Measurements from ENCODE around the gene DUS3L.
"Not testable (repeated sequence)": the region's sequence is repeated elsewhere in the genome, so short reads cannot be mapped to it uniquely, and the experiment has no call there.

DUS3L gene

GRCh38 chr19:5782945-5783919 lies 7.7 kb downstream of the DUS3L start:
- H3K36me3 Mint-ChIP-seq (ENCODE audit: low read depth): peaks cover 56% of the 10 kb centered on the region
- no peaks in the 10 kb centered on the region for H3K9me3 Mint-ChIP-seq
- H3K27me3 Mint-ChIP-seq: no peaks in the 10 kb centered on the region
- H3K4me1 Mint-ChIP-seq (ENCODE audit: low read depth): peaks cover 8% of the 10 kb centered on the region
- intact Hi-C loops (cut with micrococcal nuclease): no loop called here
- no peak overlapping the region for H3K27ac Mint-ChIP-seq
- no peak overlapping the region for H3K4me3 Mint-ChIP-seq

- intact Hi-C loops (cut with micrococcal nuclease): no loop called here
- no peaks in the 10 kb centered on the region for H3K9me3 Mint-ChIP-seq
- no peak overlapping the region for H3K27ac Mint-ChIP-seq
- no peak overlapping the region for H3K4me3 Mint-ChIP-seq
- H3K36me3 Mint-ChIP-seq (ENCODE audit: low read depth): peaks cover 47% of the 10 kb centered on the region
- no peaks in the 10 kb centered on the region for H3K27me3 Mint-ChIP-seq
- peaks cover 5% of the 10 kb centered on the region for H3K4me1 Mint-ChIP-seq (ENCODE audit: low read depth)
These were observed 8.6 kb downstream of the DUS3L start for GRCh38 chr19:5782322-5782721.

GRCh38 chr19:5780916-5781315 lies 10.0 kb downstream of the DUS3L start:
- H3K27ac Mint-ChIP-seq; H3K4me1 Mint-ChIP-seq (ENCODE audit: low read depth); H3K9me3 Mint-ChIP-seq; H3K27me3 Mint-ChIP-seq; H3K4me3 Mint-ChIP-seq; intact Hi-C loops (cut with micrococcal nuclease): not testable (repeated sequence)
- peaks cover 33% of the 10 kb centered on the region for H3K36me3 Mint-ChIP-seq (ENCODE audit: low read depth)

GRCh38 chr19:5778402-5778801 lies 12.6 kb downstream of the DUS3L start:
- no peaks in the 10 kb centered on the region for H3K4me1 Mint-ChIP-seq (ENCODE audit: low read depth)
- H3K27ac Mint-ChIP-seq: no peak overlapping the region
- intact Hi-C loops (cut with micrococcal nuclease): no loop called here
- H3K4me3 Mint-ChIP-seq: no peak overlapping the region
- no peaks in the 10 kb centered on the region for H3K27me3 Mint-ChIP-seq
- H3K36me3 Mint-ChIP-seq (ENCODE audit: low read depth): peaks cover 8% of the 10 kb centered on the region
- no peaks in the 10 kb centered on the region for H3K9me3 Mint-ChIP-seq

GRCh38 chr19:5775668-5776309 lies 15.2 kb downstream of the DUS3L start:
- Mint-ChIP-seq H3K4me1 (ENCODE audit: low read depth) (no peaks in the 10 kb centered on the region), H3K27ac (no peak overlapping the region), H3K9me3 (no peaks in the 10 kb centered on the region), H3K27me3 (peaks cover 6% of the 10 kb centered on the region), H3K36me3 (ENCODE audit: low read depth) (no peaks in the 10 kb centered on the region), H3K4me3 (no peak overlapping the region)
- intact Hi-C loops (cut with micrococcal nuclease): no loop called here

GRCh38 chr19:5774921-5775320 lies 16.0 kb downstream of the DUS3L start:
- H3K27ac Mint-ChIP-seq: no peak overlapping the region
- no peaks in the 10 kb centered on the region for H3K36me3 Mint-ChIP-seq (ENCODE audit: low read depth)
- H3K4me1 Mint-ChIP-seq (ENCODE audit: low read depth): no peaks in the 10 kb centered on the region
- no peaks in the 10 kb centered on the region for H3K9me3 Mint-ChIP-seq
- H3K27me3 Mint-ChIP-seq: peaks cover 6% of the 10 kb centered on the region
- intact Hi-C loops (cut with micrococcal nuclease): no loop called here
- no peak overlapping the region for H3K4me3 Mint-ChIP-seq

GRCh38 chr19:5773276-5773675 lies 17.7 kb downstream of the DUS3L start:
- Mint-ChIP-seq H3K4me1 (ENCODE audit: low read depth) (no peaks in the 10 kb centered on the region), H3K9me3 (no peaks in the 10 kb centered on the region), H3K27ac (no peak overlapping the region), H3K36me3 (ENCODE audit: low read depth) (no peaks in the 10 kb centered on the region), H3K27me3 (peaks cover 6% of the 10 kb centered on the region), H3K4me3 (no peak overlapping the region)
- intact Hi-C loops (cut with micrococcal nuclease): no loop called here

GRCh38 chr19:5772416-5772815 lies 18.5 kb downstream of the DUS3L start:
- Mint-ChIP-seq H3K9me3 (no peaks in the 10 kb centered on the region), H3K4me3 (no peak overlapping the region), H3K27me3 (peaks cover 6% of the 10 kb centered on the region), H3K36me3 (ENCODE audit: low read depth) (no peaks in the 10 kb centered on the region), H3K4me1 (ENCODE audit: low read depth) (no peaks in the 10 kb centered on the region), H3K27ac (no peak overlapping the region)
- intact Hi-C loops (cut with micrococcal nuclease): no loop called here

GRCh38 chr19:5767949-5768348 lies 23.0 kb downstream of the DUS3L start:
- H3K4me3 Mint-ChIP-seq: no peak overlapping the region
- H3K9me3 Mint-ChIP-seq: peaks cover 2% of the 10 kb centered on the region
- intact Hi-C loops (cut with micrococcal nuclease): no loop called here
- H3K27me3 Mint-ChIP-seq: peaks cover 6% of the 10 kb centered on the region
- H3K36me3 Mint-ChIP-seq (ENCODE audit: low read depth): no peaks in the 10 kb centered on the region
- no peak overlapping the region for H3K27ac Mint-ChIP-seq
- H3K4me1 Mint-ChIP-seq (ENCODE audit: low read depth): no peaks in the 10 kb centered on the region

- no peaks in the 10 kb centered on the region for H3K4me1 Mint-ChIP-seq (ENCODE audit: low read depth)
- H3K4me3 Mint-ChIP-seq: no peak overlapping the region
- peaks cover 9% of the 10 kb centered on the region for H3K9me3 Mint-ChIP-seq
- no peak overlapping the region for H3K27ac Mint-ChIP-seq
- H3K27me3 Mint-ChIP-seq: no peaks in the 10 kb centered on the region
- no peaks in the 10 kb centered on the region for H3K36me3 Mint-ChIP-seq (ENCODE audit: low read depth)
- intact Hi-C loops (cut with micrococcal nuclease): no loop called here
These were observed 25.7 kb downstream of the DUS3L start for GRCh38 chr19:5765220-5765619.

- no peaks in the 10 kb centered on the region for H3K4me1 Mint-ChIP-seq (ENCODE audit: low read depth)
- peaks cover 9% of the 10 kb centered on the region for H3K9me3 Mint-ChIP-seq
- no peak overlapping the region for H3K4me3 Mint-ChIP-seq
- H3K27ac Mint-ChIP-seq: no peak overlapping the region
- intact Hi-C loops (cut with micrococcal nuclease): no loop called here
- peaks cover 2% of the 10 kb centered on the region for H3K27me3 Mint-ChIP-seq
- no peaks in the 10 kb centered on the region for H3K36me3 Mint-ChIP-seq (ENCODE audit: low read depth)
These were observed 28.2 kb downstream of the DUS3L start for GRCh38 chr19:5762608-5763217.

- intact Hi-C loops (cut with micrococcal nuclease): no loop called here
- no peaks in the 10 kb centered on the region for H3K4me1 Mint-ChIP-seq (ENCODE audit: low read depth)
- H3K36me3 Mint-ChIP-seq (ENCODE audit: low read depth): no peaks in the 10 kb centered on the region
- H3K9me3 Mint-ChIP-seq: no peaks in the 10 kb centered on the region
- H3K27ac Mint-ChIP-seq: no peak overlapping the region
- H3K4me3 Mint-ChIP-seq: no peak overlapping the region
- peaks cover 5% of the 10 kb centered on the region for H3K27me3 Mint-ChIP-seq
These were observed 37.2 kb downstream of the DUS3L start for GRCh38 chr19:5753743-5754142.

GRCh38 chr19:5751709-5752108 lies 39.3 kb downstream of the DUS3L start:
- Mint-ChIP-seq H3K9me3 (no peaks in the 10 kb centered on the region), H3K4me1 (ENCODE audit: low read depth) (no peaks in the 10 kb centered on the region), H3K36me3 (ENCODE audit: low read depth) (no peaks in the 10 kb centered on the region), H3K4me3 (no peak overlapping the region), H3K27me3 (peaks cover 8% of the 10 kb centered on the region), H3K27ac (no peak overlapping the region)
- intact Hi-C loops (cut with micrococcal nuclease): no loop called here

- no peaks in the 10 kb centered on the region for H3K9me3 Mint-ChIP-seq
- H3K4me3 Mint-ChIP-seq: no peak overlapping the region
- H3K27ac Mint-ChIP-seq: no peak overlapping the region
- H3K27me3 Mint-ChIP-seq: peaks cover 4% of the 10 kb centered on the region
- no peaks in the 10 kb centered on the region for H3K4me1 Mint-ChIP-seq (ENCODE audit: low read depth)
- intact Hi-C loops (cut with micrococcal nuclease): no loop called here
- H3K36me3 Mint-ChIP-seq (ENCODE audit: low read depth): no peaks in the 10 kb centered on the region
These were observed 41.5 kb downstream of the DUS3L start for GRCh38 chr19:5749505-5749904.
